HG03097 (cell line): ENCODE data around the gene WNT1.
A peak's percentile ranks its signal among the peaks of the same experiment; 100 is the strongest.

Experiments
- ATAC-seq: cut with Tn5 transposase; IDR thresholded peaks from one replicate; pipeline ENCODE4 v1.9.1; 2021; ENCODE audit not compliant: unreplicated experiment, low FRiP score

Gene WNT1

GRCh38 chr12:48998497-48999353 lies 20.6 kb downstream of the WNT1 start:
- no peak for ATAC-seq

GRCh38 chr12:48999371-49000131 lies 21.4 kb downstream of the WNT1 start, which contains the start of gene DDN:
TSS of gene DDN (minus strand) at chr12:48999375. CDS start at chr12:48999287, 88 bp downstream.
- no peak for ATAC-seq

DNA sequence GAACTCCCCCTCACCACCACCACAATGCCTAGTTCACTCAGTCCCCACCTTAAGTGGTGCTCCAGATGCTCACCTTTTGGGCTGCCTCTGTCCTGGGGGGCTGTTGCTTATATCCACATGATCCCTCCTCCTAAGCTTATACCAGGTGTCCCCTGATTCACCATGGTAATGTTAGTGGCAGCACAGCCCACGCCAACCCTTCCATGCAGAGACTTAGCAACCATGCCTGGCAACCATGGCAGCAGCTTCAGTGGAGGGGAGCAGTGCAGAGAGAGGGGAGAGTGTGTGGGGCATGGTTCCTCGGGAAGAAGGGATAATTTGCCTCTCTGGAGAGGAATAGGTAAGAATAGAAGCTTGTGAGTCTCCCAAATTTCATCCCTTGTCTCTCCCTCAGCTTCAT lies 22.2 kb downstream of the WNT1 start:
- ATAC-seq, result no peak

DNA sequence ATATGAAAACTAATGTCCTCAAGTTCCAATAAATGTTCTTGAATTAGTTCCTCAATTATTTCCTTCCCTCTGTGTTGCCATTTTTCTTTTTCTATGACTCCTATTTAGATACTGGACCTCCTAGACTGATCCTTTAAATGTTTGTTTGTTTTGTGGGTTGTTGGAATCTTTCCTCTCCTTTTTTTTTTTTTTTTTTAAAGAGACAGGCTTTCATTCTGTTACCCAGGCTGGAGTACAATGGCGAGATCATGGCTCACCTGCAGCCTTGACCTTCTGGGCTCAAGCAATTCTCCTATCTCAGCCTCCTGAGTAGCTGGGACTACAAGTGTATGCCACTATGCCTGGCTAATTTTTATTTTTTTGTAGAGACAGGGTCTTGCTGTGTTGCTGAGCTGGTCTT lies 30.8 kb downstream of the WNT1 start:
- no peak for ATAC-seq

DNA sequence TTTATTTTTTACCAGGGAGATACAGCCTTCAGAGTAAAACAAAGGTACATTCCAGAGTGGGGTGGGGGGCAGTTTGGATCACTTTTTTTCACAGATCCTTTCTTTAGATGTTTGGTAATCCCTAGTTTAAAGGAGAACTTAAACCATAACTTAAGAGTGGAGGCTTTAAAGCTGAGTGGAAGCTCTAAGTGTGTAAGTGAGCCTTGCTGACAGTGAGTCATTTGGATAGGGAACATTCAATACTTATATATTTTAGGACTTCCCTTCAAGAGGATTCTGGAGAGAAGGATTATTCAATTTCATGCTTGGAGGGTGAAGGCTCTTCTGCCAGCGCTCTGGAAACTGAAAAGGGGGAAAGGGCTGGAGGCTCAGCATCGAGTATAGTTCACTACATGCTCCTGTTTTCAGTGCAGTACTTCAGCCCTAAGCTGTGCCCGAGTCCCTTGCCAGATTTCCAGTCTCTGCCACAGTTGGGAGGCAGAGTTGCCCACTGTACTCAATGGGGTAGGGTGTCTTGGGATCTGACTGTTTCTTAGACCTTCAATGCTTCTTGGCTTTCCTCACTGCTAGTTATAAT lies 32.1 kb downstream of the WNT1 start:
- no peak for ATAC-seq

- ATAC-seq, result no peak
These were observed 34.6 kb downstream of the WNT1 start for GRCh38 chr12:49012739-49013138.

- ATAC-seq, result no peak
These were observed 35.3 kb downstream of the WNT1 start for GRCh38 chr12:49013428-49013827.

- no peak for ATAC-seq
These were observed 36.4 kb downstream of the WNT1 start for GRCh38 chr12:49014547-49014946.

GRCh38 chr12:49015196-49015595 lies 37.1 kb downstream of the WNT1 start:
- no peak for ATAC-seq

DNA sequence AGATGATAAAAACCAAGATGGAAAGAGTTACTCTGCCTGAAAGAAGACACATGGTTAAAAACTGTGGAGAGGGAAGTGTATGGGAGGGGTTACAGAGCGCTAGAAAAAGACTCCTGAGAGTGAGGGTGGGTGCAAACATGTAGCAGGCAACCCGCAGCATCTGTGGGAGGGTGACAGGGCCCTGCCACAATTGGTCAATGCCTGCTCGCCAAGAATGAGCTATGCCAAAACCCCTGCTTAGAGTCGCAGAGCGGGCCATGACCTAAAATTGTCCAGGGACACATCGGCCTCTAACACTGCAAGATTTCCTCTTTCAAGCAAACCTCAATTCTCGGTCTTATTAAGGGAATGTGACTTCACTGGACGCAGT lies 39.8 kb downstream of the WNT1 start:
- ATAC-seq, result peak; percentile 10

DNA sequence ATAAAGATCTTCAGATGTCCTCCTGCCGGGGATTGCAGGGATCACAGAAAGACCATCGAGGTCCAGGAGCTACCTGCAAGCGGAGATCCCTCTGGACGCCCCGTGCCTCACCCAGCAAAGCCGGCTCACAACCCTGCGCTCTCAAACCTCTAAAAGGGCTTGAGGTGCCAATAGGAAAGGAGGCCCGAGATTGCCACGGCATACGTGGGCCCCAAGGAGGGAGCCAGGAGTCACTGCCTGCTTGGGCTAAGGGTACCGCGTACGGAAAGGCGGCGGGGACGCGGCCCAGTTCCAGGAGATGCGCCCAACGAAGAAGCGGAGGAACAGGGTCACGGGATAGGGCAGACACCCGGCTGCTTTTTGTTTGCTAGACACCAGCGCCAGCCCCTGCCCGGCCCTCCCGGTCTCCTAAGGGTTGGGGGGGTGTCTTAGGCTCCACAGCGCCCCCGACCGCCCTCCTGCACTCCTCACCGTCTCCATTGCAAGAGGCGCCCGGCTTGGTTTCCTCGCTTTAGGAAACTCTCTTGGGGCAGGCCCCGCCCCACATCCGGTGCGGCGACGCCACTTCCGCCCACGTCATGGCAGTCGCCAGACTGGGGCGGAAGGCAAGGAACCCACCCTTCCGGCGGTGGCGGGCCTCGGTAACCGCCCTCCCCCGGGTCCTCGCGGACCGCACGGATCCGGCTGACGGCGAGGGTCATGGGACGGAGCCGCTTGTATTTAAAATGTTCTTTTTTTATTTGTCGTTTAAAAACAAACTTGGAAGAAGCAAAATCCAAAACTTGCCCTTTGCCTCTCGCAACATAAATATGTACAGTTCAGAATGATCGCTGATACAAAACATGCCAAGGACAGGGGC lies 40.4 kb downstream of the WNT1 start, which contains the start of gene PRKAG1:
Gene PRKAG1 (minus strand): TSS at position 516 of the 859 bp plus-strand sequence. CDS start 36 bp downstream, at position 480.
- ATAC-seq, result peak; percentile 82

- no peak for ATAC-seq
These were observed 41.0 kb downstream of the WNT1 start for GRCh38 chr12:49019120-49019430.

DNA sequence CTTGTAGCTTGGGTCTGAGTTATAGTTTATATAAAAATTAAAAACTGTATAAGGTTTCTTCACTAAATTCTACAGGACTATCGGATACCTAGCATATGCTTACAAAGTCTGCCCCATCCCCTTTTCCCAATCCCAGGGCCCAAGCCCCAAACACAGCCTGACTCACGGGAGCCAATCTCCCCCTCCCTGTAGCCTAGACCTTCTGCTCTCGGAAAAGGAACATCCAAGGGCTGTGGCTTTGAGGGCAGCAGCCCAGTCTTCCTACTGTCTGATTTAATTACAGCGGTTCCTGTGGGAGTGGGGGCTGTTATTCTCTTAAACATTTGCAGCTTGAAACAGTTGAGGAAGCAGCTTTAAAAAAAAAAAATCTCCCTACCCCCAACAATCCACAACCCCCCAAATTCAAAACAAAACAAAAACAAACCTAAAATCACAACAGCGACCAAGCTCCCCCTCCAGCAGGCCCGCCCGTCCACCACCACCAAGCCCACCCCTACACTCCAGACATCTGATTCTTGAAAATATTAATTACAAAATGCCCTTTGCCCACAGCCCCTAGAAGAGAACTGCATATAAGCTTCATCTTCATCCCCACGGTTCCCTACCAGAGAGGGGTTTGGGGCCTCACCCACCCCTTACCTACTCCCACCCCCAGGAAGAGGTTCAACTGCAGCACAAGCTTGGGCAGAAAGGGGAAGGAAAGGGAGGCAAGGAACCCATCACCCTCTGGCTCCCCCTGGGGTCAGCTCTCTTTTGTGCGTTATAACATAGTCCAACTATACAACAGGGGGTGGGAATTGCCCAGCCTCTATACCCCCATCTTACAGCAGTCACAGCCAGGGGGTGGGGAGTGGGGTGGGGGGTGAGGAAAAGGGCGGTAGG lies 41.6 kb downstream of the WNT1 start:
- no peak for ATAC-seq

- ATAC-seq, result no peak
These were observed 42.3 kb downstream of the WNT1 start for GRCh38 chr12:49020441-49020840.

- ATAC-seq, result no peak
These were observed 43.3 kb downstream of the WNT1 start for GRCh38 chr12:49021292-49021915.

DNA sequence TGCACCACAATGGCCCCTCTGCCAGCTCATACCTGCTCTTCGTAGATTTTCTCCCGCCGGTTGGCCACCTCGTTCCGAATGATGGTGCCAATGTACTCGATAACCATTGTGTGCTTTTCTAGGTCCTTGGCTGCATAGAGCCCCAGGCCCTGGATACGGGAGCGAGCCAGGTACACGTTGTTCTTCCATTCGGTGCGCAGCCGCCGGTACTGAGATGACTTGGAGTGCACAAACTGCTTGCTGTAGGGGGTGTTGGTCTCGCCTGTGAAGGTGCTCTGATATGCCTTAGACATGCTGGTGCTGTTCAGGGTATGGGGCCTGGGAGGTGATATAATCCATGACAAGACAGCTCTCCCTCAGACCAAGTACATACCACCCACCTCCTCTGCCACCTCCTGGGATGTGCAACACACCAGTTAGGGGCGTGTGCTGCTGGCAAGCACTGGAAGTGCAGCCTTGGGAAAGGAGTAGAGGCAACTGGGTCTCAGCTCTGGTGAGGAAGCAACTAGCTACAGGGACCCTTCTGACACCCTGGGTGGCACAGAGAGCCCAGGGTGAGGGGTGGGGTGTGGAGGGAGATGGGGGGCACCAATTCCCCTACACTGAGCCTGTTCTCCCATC lies 44.5 kb downstream of the WNT1 start:
- ATAC-seq, result no peak

- ATAC-seq, result no peak
These were observed 45.7 kb downstream of the WNT1 start for GRCh38 chr12:49023812-49024211.

GRCh38 chr12:49024543-49024942 lies 46.4 kb downstream of the WNT1 start:
- ATAC-seq, result no peak

DNA sequence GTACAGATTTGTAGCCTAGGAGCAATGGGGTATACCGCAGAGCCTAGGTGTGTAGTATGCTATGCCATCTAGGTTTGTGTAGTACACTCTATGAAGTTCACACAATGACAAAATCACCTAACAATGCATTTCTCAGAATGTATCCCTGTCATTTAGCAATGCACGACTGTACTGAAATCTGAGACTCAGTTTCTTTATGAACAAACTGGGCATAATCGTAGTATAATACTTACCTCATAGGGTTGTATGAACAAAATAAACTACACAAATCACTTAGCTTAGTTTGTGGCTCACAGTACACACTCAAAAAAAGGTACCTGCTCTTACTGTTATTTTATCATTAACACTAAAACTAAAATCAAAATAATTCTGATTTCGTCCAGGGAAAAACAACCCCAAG lies 47.3 kb downstream of the WNT1 start:
- ATAC-seq, result no peak
